Measurements from ENCODE around the gene CFAP61. TPM values are rescaled to one million over a fixed set of nuclear protein-coding genes. Genes with fewer than 3 reads are reported as not detected.

Gene CFAP61
- total RNA-seq, 1 donor from 2014 or later: not detected

- no peak for DNase-seq (ENCODE audit: low spot score)
- no peak for ATAC-seq
Measured at GRCh38 chr20:20267685-20268370, 215.5 kb downstream of the CFAP61 start.

- DNase-seq (ENCODE audit: low spot score): no peak
- ATAC-seq: no peak
Measured at GRCh38 chr20:20271271-20271670, 218.9 kb downstream of the CFAP61 start.

DNA sequence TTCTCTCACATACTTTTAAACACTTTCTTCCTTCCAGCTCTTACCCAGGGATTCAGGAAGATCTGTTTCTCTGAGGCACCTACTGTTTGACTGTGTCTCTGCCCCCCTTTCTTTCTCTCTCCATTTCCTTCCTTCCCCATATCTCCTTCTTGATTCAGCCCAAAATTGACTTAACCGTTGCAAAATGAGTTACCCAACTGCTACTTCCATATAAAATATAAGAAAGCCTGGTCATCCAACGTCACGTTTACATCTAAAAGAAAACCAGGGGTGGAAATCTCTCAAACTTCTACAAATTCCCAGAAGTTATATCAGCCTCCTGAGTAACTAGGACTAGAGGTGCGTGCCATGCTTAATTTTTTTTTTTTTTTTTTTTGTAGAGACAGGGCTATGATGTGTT lies 220.4 kb downstream of the CFAP61 start:
- ATAC-seq (no peak), DNase-seq (ENCODE audit: low spot score) (no peak)

DNA sequence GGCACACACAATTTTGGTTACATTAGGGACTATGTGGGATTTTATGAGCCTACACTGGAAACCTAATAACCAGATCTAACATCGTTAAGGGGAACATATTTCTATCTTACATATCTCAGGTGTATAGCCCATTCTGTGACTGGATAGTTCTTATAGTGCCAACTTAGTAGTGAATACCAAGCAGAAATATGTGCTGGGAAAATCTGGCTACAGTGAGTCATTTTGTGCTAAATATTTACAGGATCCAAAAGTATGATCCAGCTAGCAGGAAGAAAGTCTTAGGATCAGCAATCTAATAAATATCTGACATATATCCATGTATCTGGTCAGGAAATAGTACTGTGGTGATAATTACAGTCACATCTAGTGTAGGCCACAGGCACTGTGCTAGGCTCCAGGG lies 221.0 kb downstream of the CFAP61 start:
- no peak for ATAC-seq
- DNase-seq (ENCODE audit: low spot score): no peak

DNA sequence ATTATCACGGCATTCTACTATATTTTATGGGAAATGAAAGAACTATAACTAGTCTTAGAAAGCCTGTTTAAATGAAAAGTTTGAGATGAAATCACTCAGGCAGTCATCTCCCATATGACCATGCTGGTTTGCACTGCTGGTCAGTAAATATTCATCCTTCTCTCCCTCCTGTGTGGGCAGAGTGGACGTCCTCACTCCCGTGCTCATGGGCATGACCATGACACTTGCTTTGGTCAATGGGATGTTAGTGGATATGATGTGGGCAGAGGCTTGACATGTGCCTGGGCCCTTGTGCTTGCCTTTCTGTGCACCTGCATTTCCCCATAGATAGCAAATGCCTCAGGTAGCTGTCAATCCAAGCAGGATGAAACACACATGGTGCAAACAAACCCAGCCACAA lies 222.5 kb downstream of the CFAP61 start:
- no peak for DNase-seq (ENCODE audit: low spot score)
- ATAC-seq: no peak

DNA sequence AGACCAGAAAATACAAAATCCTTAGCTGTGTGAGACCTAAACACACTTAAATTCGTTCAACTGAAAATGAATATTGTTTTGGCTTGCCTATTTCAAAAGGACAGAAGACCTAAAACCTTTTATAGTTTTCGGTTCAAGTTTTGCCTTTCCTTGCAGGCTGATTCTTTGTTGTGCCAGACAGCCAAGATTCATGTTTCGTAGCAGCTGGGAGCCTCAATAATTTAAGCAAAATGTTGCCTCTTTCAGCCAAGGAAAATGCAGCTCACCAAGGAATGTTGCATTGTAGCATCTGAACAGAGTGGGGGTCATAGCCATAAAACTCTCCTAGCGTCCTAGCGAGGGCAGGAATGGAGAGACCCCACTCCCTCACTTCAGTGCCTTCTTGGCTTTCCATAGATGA lies 223.3 kb downstream of the CFAP61 start:
- ATAC-seq (no peak), DNase-seq (ENCODE audit: low spot score) (no peak)

DNA sequence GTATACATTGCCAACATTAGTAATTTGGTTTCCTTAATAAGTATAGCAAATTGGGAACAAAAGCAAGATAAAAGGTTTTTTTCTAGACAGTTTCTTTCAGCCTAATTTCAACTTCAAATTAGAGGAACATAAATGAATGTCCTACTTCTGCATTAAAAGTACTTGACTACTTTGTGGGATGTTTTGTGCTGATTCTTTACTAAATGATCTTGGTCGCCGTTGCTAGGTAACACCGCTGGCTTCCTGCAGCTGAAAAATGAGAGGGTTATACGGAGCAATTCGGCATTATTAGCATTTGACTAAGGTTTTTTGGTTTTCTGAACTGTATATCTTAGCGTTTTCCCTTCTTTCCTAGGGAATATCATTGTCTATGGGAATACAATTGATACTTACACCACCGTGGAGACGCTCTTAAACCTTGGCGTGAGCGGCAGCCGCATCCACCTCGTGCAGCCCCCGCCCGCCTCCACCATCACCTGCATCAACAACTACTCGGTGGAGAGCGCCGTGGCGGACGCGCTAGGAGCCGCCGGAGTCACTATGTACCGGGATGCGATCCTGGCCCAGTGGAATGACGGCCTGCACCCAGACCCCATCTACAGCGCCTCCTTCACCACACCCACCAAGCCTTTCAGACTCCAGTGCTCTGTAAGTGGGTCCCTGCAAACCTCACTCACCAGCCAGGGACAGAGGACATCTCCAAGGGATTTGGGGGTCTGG lies 224.6 kb downstream of the CFAP61 start:
- ATAC-seq (no peak), DNase-seq (ENCODE audit: low spot score) (no peak)

DNA sequence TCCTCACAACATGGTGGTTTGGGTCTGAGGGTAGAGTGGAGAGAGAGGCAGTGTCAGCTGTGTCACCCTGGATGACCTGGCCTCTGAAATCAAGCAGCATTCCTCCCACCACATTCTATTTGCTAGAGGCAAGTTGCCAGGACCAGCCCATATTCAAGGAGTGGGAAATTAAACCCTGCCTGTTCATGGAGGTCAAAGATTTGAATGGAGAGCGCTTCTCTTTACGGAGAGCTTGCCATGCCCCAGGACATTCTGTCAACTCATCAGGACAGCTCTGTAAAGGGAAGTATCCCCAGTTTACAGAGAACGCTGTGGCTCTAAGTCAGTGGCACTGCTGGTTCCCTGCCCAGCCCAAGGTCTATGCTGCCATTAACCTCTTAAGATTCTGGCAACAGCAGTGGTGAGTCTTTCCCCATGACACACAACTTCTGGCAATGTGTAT lies 225.6 kb downstream of the CFAP61 start:
- DNase-seq (ENCODE audit: low spot score): no peak
- peak; percentile 34 for ATAC-seq

- ATAC-seq (no peak), DNase-seq (ENCODE audit: low spot score) (no peak)
Measured at GRCh38 chr20:20286061-20286460, 233.7 kb downstream of the CFAP61 start.

DNA sequence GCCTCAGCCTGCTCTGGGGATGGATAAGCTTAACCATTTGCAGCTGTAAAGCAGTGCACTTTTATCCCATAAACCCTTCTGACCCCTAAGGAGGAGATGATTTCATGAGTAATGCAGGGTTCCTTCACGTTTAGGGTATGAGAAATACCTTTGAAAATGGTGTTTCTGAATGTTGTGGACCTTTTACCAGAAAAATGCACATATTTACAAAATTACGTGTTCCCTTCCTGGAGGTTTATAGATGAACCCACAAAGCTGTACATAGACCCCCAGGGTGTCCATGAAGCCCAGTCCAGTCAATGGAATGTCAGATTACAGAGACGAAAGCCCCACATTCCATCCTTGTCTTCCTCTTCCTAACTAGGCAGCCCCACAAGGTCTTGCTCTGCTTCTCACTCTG lies 237.0 kb downstream of the CFAP61 start:
- ATAC-seq (no peak), DNase-seq (ENCODE audit: low spot score) (no peak)

GRCh38 chr20:20292472-20292871 lies 240.1 kb downstream of the CFAP61 start:
- ATAC-seq: no peak
- DNase-seq (ENCODE audit: low spot score): no peak

DNA sequence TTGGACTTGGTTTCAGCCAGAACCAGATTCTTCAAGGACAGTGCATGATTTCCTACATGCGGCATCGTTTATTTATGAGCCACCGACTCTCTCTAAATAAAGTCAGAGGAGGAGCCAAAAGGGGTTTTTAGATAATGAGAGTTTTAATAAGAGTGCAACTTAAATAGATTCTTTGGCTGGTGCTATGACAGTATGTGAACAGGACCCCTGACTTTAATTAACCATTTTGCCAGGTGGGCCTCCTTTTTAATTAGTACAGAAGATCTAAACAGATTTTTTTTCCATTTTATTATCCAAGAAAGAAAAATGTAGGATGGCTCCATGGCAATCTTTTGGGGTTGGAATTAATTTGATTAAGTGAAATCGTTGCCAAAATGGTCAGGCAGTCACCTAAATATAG lies 240.8 kb downstream of the CFAP61 start:
- no peak for DNase-seq (ENCODE audit: low spot score)
- no peak for ATAC-seq

- ATAC-seq: no peak
Measured at GRCh38 chr20:20293691-20294385, 241.5 kb downstream of the CFAP61 start.

GRCh38 chr20:20295621-20296498 lies 243.5 kb downstream of the CFAP61 start:
- DNase-seq (ENCODE audit: low spot score) (no peak), ATAC-seq (no peak)

More at GRCh38 chr20:20293691-20294385, 241.5 kb downstream of the CFAP61 start:
- no peak for DNase-seq (ENCODE audit: low spot score)

- no peak for ATAC-seq
- no peak for DNase-seq (ENCODE audit: low spot score)
Measured at GRCh38 chr20:20297181-20297580, 244.8 kb downstream of the CFAP61 start.

- no peak for ATAC-seq
- no peak for DNase-seq (ENCODE audit: low spot score)
Measured at GRCh38 chr20:20297752-20298151, 245.4 kb downstream of the CFAP61 start.

GRCh38 chr20:20299904-20300303 lies 247.6 kb downstream of the CFAP61 start:
- ATAC-seq: no peak
- no peak for DNase-seq (ENCODE audit: low spot score)

DNA sequence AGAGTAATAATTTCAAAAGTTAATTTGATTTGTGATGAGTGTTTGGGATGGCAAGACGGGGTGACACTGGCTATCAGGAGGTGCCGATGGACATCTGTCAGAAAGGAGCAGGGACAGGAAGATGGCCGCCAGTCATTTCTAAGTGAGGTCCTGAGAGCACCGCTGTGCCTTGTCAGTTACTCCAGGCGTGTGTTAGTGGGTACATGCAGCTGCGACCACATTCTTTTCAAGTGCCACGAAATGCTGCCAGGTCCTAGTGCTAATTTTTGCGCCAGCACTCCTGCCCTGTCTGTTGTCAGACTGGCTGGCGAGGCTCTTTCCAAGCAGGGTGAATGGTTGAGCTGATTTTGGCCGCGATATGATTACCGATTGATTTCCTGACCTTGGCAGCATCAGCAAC lies 251.0 kb downstream of the CFAP61 start:
- ATAC-seq (no peak), DNase-seq (ENCODE audit: low spot score) (no peak)

DNA sequence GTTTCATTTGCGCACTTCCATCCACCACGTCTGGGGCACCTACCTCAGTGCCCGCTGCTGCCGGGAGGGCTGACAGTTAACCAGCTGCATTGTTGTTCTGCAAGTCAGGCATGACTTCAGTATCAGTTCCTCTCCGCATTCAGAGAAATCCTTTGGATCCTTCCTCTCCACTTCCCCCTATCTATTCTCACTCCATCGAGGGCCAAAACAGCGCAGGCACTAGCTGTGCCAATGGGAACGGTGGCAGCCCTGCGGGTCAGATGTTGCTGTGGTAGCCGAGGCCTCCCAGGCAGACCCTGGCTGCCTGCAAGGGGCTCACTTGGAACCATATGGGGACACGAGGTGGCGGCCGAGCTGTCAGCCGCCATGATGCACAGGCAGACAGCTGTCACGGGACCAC lies 251.4 kb downstream of the CFAP61 start:
- no peak for DNase-seq (ENCODE audit: low spot score)
- ATAC-seq: peak; percentile 36

- DNase-seq (ENCODE audit: low spot score): no peak
- no peak for ATAC-seq
Measured at GRCh38 chr20:20304942-20305341, 252.6 kb downstream of the CFAP61 start.

GRCh38 chr20:20312562-20312961 lies 260.2 kb downstream of the CFAP61 start:
- ATAC-seq (no peak), DNase-seq (ENCODE audit: low spot score) (no peak)

All from left lobe of liver (tissue), 2 donors.